Ishikawa (cell line): Measurements from ENCODE around the gene C10orf143.
A peak's percentile ranks its signal among the peaks of the same experiment; 100 is the strongest.

Experiments used
- CEBPB ChIP-seq: IDR thresholded peaks from 2 replicates; pipeline ENCODE4 v1.6.1; 2012
- CREB1 ChIP-seq: IDR thresholded peaks from 2 replicates; pipeline ENCODE4 v1.6.1; 2012; ENCODE audit warnings: low read depth
- EGR1 ChIP-seq: IDR thresholded peaks from 2 replicates; pipeline ENCODE4 v1.6.1; 2012
- EP300 ChIP-seq: IDR thresholded peaks from 2 replicates; pipeline ENCODE4 v1.6.1; 2012; ENCODE audit warnings: borderline replicate concordance
- FOXM1 ChIP-seq: IDR thresholded peaks from 2 replicates; pipeline ENCODE4 v1.6.1; 2012; ENCODE audit warnings: low read depth, borderline replicate concordance
- NFIC ChIP-seq: IDR thresholded peaks from 2 replicates; pipeline ENCODE4 v1.6.1; 2012
- RAD21 ChIP-seq: IDR thresholded peaks from 2 replicates; pipeline ENCODE4 v1.6.1; 2012; ENCODE audit warnings: low read depth
- TAF1 ChIP-seq: IDR thresholded peaks from 2 replicates; pipeline ENCODE4 v1.6.1; 2012; ENCODE audit warnings: low read depth, mild to moderate bottlenecking
- TCF12 ChIP-seq: IDR thresholded peaks from 2 replicates; pipeline ENCODE4 v1.6.1; 2012; ENCODE audit warnings: low read depth
- TEAD4 ChIP-seq: IDR thresholded peaks from 2 replicates; pipeline ENCODE4 v1.6.1; 2012
- USF1 ChIP-seq: IDR thresholded peaks from 2 replicates; pipeline ENCODE4 v1.6.1; 2012
- YY1 ChIP-seq: IDR thresholded peaks from 2 replicates; pipeline ENCODE4 v1.6.1; 2012; ENCODE audit warnings: low read depth
- ZBTB7A ChIP-seq: IDR thresholded peaks from 2 replicates; pipeline ENCODE4 v1.6.1; 2012; ENCODE audit warnings: low read depth
- TF ChIP-seq, protein P1 (sequence below): IDR thresholded peaks from 2 replicates; pipeline ENCODE4 v1.6.1; 2012; ENCODE audit warnings: low read depth, mild to moderate bottlenecking
- TF ChIP-seq, protein P2 (sequence below): IDR thresholded peaks from 2 replicates; pipeline ENCODE4 v1.6.1; 2012

C10orf143 gene

DNA sequence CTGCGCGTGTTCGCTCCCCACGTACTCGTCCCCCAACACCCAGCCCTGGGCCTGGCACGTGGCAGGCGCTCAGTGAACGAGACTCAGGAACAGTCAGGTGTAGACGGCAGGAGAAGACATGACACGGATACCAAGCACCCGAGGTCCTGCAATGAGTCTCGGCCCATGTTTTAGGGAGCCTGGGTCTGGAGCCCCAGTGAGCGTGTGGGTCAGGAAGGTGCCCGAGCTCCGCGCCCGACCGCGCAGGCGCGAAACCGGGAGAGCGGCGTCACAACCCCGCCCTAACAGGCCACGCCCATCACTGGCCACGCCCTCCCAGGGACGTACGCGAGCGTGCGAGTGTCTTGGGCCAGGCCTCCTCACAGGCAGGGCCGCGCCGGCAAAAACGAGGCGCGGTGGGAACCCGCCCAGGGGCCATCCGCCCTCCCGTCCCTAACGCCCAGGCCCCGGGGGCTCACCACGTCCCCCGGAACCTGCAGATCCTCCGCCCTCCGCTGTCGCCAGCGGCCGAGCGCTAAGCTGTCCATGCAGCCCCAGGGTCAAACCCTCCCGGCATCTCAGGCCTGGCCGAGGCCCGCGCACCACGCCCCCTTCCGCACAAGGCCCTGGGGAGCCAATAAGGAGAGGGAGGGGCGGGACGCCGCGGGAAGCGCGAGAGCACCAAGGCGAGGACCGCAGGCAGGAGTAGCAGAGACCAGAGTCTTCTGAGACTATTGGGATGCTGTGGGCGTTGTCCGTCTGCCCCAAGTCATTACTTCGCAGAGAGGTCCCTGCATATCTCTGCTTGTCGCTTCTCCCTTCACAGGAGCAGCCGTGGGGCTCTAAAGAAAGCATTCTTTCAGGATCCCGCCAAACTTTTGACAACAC, at the start of gene C10orf143:
Gene C10orf143 (minus strand): TSS at position 585 of the 867 bp plus-strand sequence. CDS start 58 bp downstream, at position 527.
- TF ChIP-seq NFIC (peak; percentile 43), ZBTB7A (no peak), TAF1 (peak; percentile 87), FOXM1 (no peak; the same call in 1 of the 2 replicates), CREB1 (peak; percentile 37; the same call in 1 of the 2 replicates), EGR1 (0 out of 2 replicates have a peak, but pooled peaks have one; percentile 34), YY1 (no peak; the same call in 1 of the 2 replicates), USF1 (peak; percentile 48; the same call in 1 of the 2 replicates)
- TF ChIP-seq, protein P1, sequence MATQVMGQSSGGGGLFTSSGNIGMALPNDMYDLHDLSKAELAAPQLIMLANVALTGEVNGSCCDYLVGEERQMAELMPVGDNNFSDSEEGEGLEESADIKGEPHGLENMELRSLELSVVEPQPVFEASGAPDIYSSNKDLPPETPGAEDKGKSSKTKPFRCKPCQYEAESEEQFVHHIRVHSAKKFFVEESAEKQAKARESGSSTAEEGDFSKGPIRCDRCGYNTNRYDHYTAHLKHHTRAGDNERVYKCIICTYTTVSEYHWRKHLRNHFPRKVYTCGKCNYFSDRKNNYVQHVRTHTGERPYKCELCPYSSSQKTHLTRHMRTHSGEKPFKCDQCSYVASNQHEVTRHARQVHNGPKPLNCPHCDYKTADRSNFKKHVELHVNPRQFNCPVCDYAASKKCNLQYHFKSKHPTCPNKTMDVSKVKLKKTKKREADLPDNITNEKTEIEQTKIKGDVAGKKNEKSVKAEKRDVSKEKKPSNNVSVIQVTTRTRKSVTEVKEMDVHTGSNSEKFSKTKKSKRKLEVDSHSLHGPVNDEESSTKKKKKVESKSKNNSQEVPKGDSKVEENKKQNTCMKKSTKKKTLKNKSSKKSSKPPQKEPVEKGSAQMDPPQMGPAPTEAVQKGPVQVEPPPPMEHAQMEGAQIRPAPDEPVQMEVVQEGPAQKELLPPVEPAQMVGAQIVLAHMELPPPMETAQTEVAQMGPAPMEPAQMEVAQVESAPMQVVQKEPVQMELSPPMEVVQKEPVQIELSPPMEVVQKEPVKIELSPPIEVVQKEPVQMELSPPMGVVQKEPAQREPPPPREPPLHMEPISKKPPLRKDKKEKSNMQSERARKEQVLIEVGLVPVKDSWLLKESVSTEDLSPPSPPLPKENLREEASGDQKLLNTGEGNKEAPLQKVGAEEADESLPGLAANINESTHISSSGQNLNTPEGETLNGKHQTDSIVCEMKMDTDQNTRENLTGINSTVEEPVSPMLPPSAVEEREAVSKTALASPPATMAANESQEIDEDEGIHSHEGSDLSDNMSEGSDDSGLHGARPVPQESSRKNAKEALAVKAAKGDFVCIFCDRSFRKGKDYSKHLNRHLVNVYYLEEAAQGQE = 0 out of 2 replicates have a peak, but pooled peaks have one; percentile 11
- TF ChIP-seq, protein P2, sequence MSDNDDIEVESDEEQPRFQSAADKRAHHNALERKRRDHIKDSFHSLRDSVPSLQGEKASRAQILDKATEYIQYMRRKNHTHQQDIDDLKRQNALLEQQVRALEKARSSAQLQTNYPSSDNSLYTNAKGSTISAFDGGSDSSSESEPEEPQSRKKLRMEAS = peak; percentile 95

GRCh38 chr10:130159192-130159794, 48.7 kb upstream of the C10orf143 start:
- TF ChIP-seq TCF12 (no peak), FOXM1 (no peak), TEAD4 (no peak), USF1 (no peak), ZBTB7A (no peak), CEBPB (no peak), CREB1 (no peak), EP300 (no peak), NFIC (no peak), EGR1 (no peak), TAF1 (no peak), YY1 (no peak)
- TF ChIP-seq, protein P2 = no peak
- TF ChIP-seq, protein P1 = no peak

DNA sequence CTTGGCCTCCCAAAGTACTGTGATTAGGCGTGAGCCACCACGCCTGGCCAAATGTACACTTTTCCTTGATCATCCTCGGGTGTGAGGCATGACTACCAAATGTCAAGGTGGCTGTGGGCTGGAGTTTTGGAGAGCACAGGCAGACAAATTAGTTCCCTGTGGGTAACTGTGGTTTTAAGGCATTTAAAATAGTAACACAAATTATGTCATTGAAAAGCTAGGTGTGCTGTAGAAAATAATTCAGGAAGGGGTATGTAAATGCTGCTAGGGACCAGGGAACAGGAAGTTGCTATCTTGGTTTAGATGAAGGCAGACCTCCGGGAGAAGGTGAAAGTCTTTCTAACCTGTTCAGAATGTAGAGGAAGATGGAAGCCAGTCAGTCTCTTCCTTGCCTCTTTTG, 35.4 kb upstream of the C10orf143 start:
- no peak for TF ChIP-seq EP300
- TF ChIP-seq TEAD4 = no peak
- no peak for TF ChIP-seq CEBPB
- no peak for TF ChIP-seq NFIC
- TF ChIP-seq USF1 = no peak
- no peak for TF ChIP-seq FOXM1
- no peak for TF ChIP-seq TAF1
- no peak for TF ChIP-seq EGR1
- no peak for TF ChIP-seq RAD21
- TF ChIP-seq ZBTB7A = no peak
- no peak for TF ChIP-seq YY1
- TF ChIP-seq TCF12 = no peak
- TF ChIP-seq, protein P2 = no peak
- TF ChIP-seq, protein P1 = no peak
- no peak for TF ChIP-seq CREB1
